HG03060 (cell line): Measurements from ENCODE around the gene DCN.

Source experiments
- ATAC-seq: cut with Tn5 transposase; IDR thresholded peaks from one replicate; pipeline ENCODE4 v1.9.1; 2021; ENCODE audit warnings: low read depth, moderate number of reproducible peaks; ENCODE audit not compliant: unreplicated experiment

The DCN gene

GRCh38 chr12:91188778-91189177 lies 6.2 kb upstream of the DCN start:
- no peak for ATAC-seq

GRCh38 chr12:91186156-91186555 lies 3.5 kb upstream of the DCN start:
- ATAC-seq = no peak

GRCh38 chr12:91185421-91185820 lies 2.8 kb upstream of the DCN start:
- ATAC-seq = no peak

GRCh38 chr12:91183551-91183950 lies 934 bp upstream of the DCN start:
- no peak for ATAC-seq

- no peak for ATAC-seq
Observed at GRCh38 chr12:91180582-91181395, 1.8 kb downstream of the DCN start.

GRCh38 chr12:91179966-91180561 lies 2.6 kb downstream of the DCN start:
- ATAC-seq = no peak

- no peak for ATAC-seq
Observed at GRCh38 chr12:91179315-91179714, 3.3 kb downstream of the DCN start.

- no peak for ATAC-seq
Observed at GRCh38 chr12:91178781-91179180, 3.8 kb downstream of the DCN start.

- ATAC-seq = no peak
Observed at GRCh38 chr12:91178139-91178561, 4.5 kb downstream of the DCN start.

GRCh38 chr12:91177381-91177780 lies 5.2 kb downstream of the DCN start:
- ATAC-seq = no peak

GRCh38 chr12:91176915-91177314 lies 5.7 kb downstream of the DCN start:
- no peak for ATAC-seq

GRCh38 chr12:91176358-91176757 lies 6.3 kb downstream of the DCN start:
- ATAC-seq = no peak

- no peak for ATAC-seq
Observed at GRCh38 chr12:91173124-91173523, 9.5 kb downstream of the DCN start.

GRCh38 chr12:91172096-91172495 lies 10.5 kb downstream of the DCN start:
- no peak for ATAC-seq

GRCh38 chr12:91171476-91171875 lies 11.1 kb downstream of the DCN start:
- no peak for ATAC-seq

- no peak for ATAC-seq
Observed at GRCh38 chr12:91163116-91163515, 19.5 kb downstream of the DCN start.

GRCh38 chr12:91161009-91161408 lies 21.6 kb downstream of the DCN start:
- no peak for ATAC-seq

GRCh38 chr12:91155990-91156389 lies 26.6 kb downstream of the DCN start:
- no peak for ATAC-seq

GRCh38 chr12:91154131-91154530 lies 28.5 kb downstream of the DCN start:
- no peak for ATAC-seq

- ATAC-seq = no peak
Observed at GRCh38 chr12:91144053-91144452, 38.6 kb downstream of the DCN start.

GRCh38 chr12:91143206-91143605 lies 39.4 kb downstream of the DCN start:
- ATAC-seq = no peak

- no peak for ATAC-seq
Observed at GRCh38 chr12:91142221-91142631, 40.4 kb downstream of the DCN start.
